CD4-positive, alpha-beta T cell treated with Interleukin-1 beta for 1 hour (primary cell): ENCODE measurements around the gene EEF2KMT.
"Not testable (repeated sequence)": the region's sequence is repeated elsewhere in the genome, so short reads cannot be mapped to it uniquely, and the experiment has no call there.

ENCODE experiments used
- DNase-seq, 2 donors: peaks; one replicate each; pipeline ENCODE4 v3.0.0-alpha.2; 2020 to 2022

The EEF2KMT gene

GRCh38 chr16:5097470-5098220, at the start of gene EEF2KMT:
Gene EEF2KMT, minus strand, starts transcription at chr16:5097795. Its CDS starts 56 bp downstream, at chr16:5097739.
- DNase-seq = peak; percentile 94 to 98

- not testable (repeated sequence) for DNase-seq
Measured at GRCh38 chr16:5144621-5144956, 47.0 kb upstream of the EEF2KMT start.

- no peak for DNase-seq
Measured at GRCh38 chr16:5143761-5144620, 46.4 kb upstream of the EEF2KMT start.

GRCh38 chr16:5140151-5140550, 42.6 kb upstream of the EEF2KMT start:
- DNase-seq = not testable (repeated sequence)

GRCh38 chr16:5134739-5135452, 37.3 kb upstream of the EEF2KMT start:
- DNase-seq = not testable (repeated sequence)

- DNase-seq = not testable (repeated sequence)
Measured at GRCh38 chr16:5132915-5133600, 35.5 kb upstream of the EEF2KMT start.

- DNase-seq = not testable (repeated sequence)
Measured at GRCh38 chr16:5131467-5132004, 33.9 kb upstream of the EEF2KMT start.

- peak; percentile 32 to 42 for DNase-seq
Measured at GRCh38 chr16:5117300-5118087, 19.9 kb upstream of the EEF2KMT start.

GRCh38 chr16:5116780-5117295, 19.2 kb upstream of the EEF2KMT start:
- DNase-seq = not testable (repeated sequence)

GRCh38 chr16:5110933-5111332, 13.3 kb upstream of the EEF2KMT start:
- DNase-seq = not testable (repeated sequence)

GRCh38 chr16:5108505-5109158, 11.0 kb upstream of the EEF2KMT start:
- DNase-seq = no peak

GRCh38 chr16:5105039-5105438, 7.4 kb upstream of the EEF2KMT start:
- not testable (repeated sequence) for DNase-seq

GRCh38 chr16:5103296-5104032, 5.9 kb upstream of the EEF2KMT start:
- not testable (repeated sequence) for DNase-seq

GRCh38 chr16:5099174-5099573, 1.6 kb upstream of the EEF2KMT start:
- not testable (repeated sequence) for DNase-seq

GRCh38 chr16:5098221-5099159, 895 bp upstream of the EEF2KMT start:
- peak; percentile 78 to 97 for DNase-seq

GRCh38 chr16:5097061-5097469, 530 bp downstream of the EEF2KMT start:
- peak; percentile 25 to 33 for DNase-seq

- not testable (repeated sequence) for DNase-seq
Measured at GRCh38 chr16:5096437-5097060, 1.0 kb downstream of the EEF2KMT start.
